K562 (cell line): ENCODE results near the gene CACNG5. TPM values are rescaled to one million over a fixed set of nuclear protein-coding genes. Genes with fewer than 3 reads are reported as not detected.

ENCODE experiments used
- ATAC-seq: fragments of 200-7000 bp; cut with Tn5 transposase; 3 replicates; pipeline ENCODE4 v1.9.1; 2020; ENCODE audit warnings: moderate library complexity
- BruUV-seq: library from RNA; stranded (reverse); fragments of 400-500 nt; replicated peaks from 2 replicates; lab custom pipeline; 2021; lab: Mats Ljungman, UMichigan
- CTCF ChIA-PET: fragments of 300-600 bp; formaldehyde crosslinking; extraction: SDS; loops from one replicate; lab custom pipeline; 2021; ENCODE audit warnings: low intra/inter-chr PET ratio; lab: Yijun Ruan, JAX
- POLR2A ChIA-PET: fragments of 300-600, 350-650 bp; sonication (Branson Sonifier 250); formaldehyde crosslinking; extraction: SDS; loops from one replicate; lab custom pipeline; 2021; ENCODE audit warnings: antibody characterized with exemption, inconsistent platforms; lab: Yijun Ruan, JAX
- DNase-seq, 4 experiments: peaks; one replicate each; pipeline versions ENCODE4 v3.0.0 to v3.0.0-alpha.2; 2011 to 2018; ENCODE audit warnings: low spot score in 3 of 4, mixed read lengths in 3 of 4; ENCODE audit errors: extremely low read depth in 1 of 4
- FAIRE-seq: peaks from 2 replicates; lab custom pipeline; 2011; peaks lifted over from hg19 to GRCh38; lab: Jason Lieb, UNC
- H2AFZ ChIP-seq: 2 replicates; pipeline ENCODE4 v1.6.0; 2011; ENCODE audit warnings: low read depth, low read length, control low read depth, inconsistent platforms
- H3K27ac ChIP-seq: fragments of 200-600 bp; 3 replicates; pipeline ENCODE4 v1.8.0; 2011; ENCODE audit warnings: low read depth, mild to moderate bottlenecking, control low read depth, inconsistent platforms, low read length, moderate library complexity, mixed read lengths; ENCODE audit errors: extremely low read depth
- H3K27me3 ChIP-seq, 2 experiments: fragments of 300-600 bp in 1 of 2; 2 replicates in 1 of 2; 3 replicates in 1 of 2; pipeline versions ENCODE4 v1.6.0 to v1.8.0; 2011; ENCODE audit warnings: inconsistent platforms in 2 of 2, low read length in 2 of 2, mild to moderate bottlenecking in 1 of 2, mixed read lengths in 1 of 2, moderate library complexity in 1 of 2; ENCODE audit not compliant: control insufficient read depth in 2 of 2, insufficient read depth in 2 of 2
- H3K36me3 ChIP-seq: fragments of 300-600 bp; 3 replicates; pipeline ENCODE4 v1.8.0; 2011; ENCODE audit warnings: mild to moderate bottlenecking, low read length, inconsistent platforms; ENCODE audit not compliant: control insufficient read depth, insufficient read depth
- H3K4me1 ChIP-seq, 2 experiments: fragments of 200-600 bp in 1 of 2; replicated peaks in 1 of 2; 2 replicates in 1 of 2; 3 replicates in 1 of 2; pipeline versions ENCODE4 v1.5.1 to v1.8.0; 2011; ENCODE audit warnings: inconsistent platforms in 2 of 2, low read length in 2 of 2, mild to moderate bottlenecking in 1 of 2, mixed read lengths in 1 of 2, moderate library complexity in 1 of 2; ENCODE audit not compliant: control insufficient read depth in 2 of 2, insufficient read depth in 2 of 2
- H3K4me2 ChIP-seq: 2 replicates; pipeline ENCODE4 v1.6.1; 2011; ENCODE audit warnings: low read length, control low read depth, inconsistent platforms, mixed read lengths; ENCODE audit not compliant: insufficient read depth
- H3K4me3 ChIP-seq: fragments of 200-600 bp; sonication (generic), shearing (Covaris generic); 2 replicates; pipeline ENCODE4 v1.5.1; 2016; ENCODE audit warnings: control low read depth, inconsistent platforms
- H3K79me2 ChIP-seq: fragments of 200-600 bp; 3 replicates; pipeline ENCODE4 v1.8.0; 2011; ENCODE audit warnings: low read length, inconsistent platforms; ENCODE audit not compliant: control insufficient read depth, insufficient read depth
- H3K9ac ChIP-seq, 2 experiments: 2 replicates each; pipeline versions ENCODE4 v1.6.0 to v1.6.1; 2011; ENCODE audit warnings: low read depth in 2 of 2, low read length in 2 of 2, control low read depth in 1 of 2, inconsistent platforms in 1 of 2, mild to moderate bottlenecking in 1 of 2, mixed read lengths in 1 of 2; ENCODE audit not compliant: insufficient read depth in 1 of 2
- H3K9me1 ChIP-seq: one replicate; pipeline ENCODE4 v1.6.0; 2011; ENCODE audit warnings: inconsistent platforms, mild to moderate bottlenecking, low read length, moderate library complexity; ENCODE audit not compliant: control insufficient read depth, insufficient read depth
- H3K9me3 ChIP-seq: replicated peaks from 2 replicates; pipeline ENCODE4 v1.5.1; 2011; ENCODE audit warnings: low read depth, low read length, inconsistent platforms; ENCODE audit not compliant: control insufficient read depth, insufficient read depth
- H4K20me1 ChIP-seq: replicated peaks from 2 replicates; pipeline ENCODE4 v1.6.1; 2011; ENCODE audit warnings: low read length, inconsistent platforms, mixed read lengths; ENCODE audit not compliant: control insufficient read depth, insufficient read depth
- CEBPB ChIP-seq: fragments of 450-650 bp; IDR thresholded peaks from 2 replicates; pipeline ENCODE4 v1.6.1; 2016; ENCODE audit warnings: missing genetic modification characterization, missing compliant biosample characterization
- HNRNPL ChIP-seq: fragments of 200-400 bp; formaldehyde crosslinking; IDR thresholded peaks from 2 replicates; pipeline ENCODE4 v1.6.1; 2017; ENCODE audit warnings: low read depth, mild to moderate bottlenecking, low read length
- KLF6 ChIP-seq: fragments of 250-450 bp; sonication (Bioruptor Pico); IDR thresholded peaks from 2 replicates; pipeline ENCODE4 v1.4.0; 2020; ENCODE audit warnings: mild to moderate bottlenecking, moderate library complexity, borderline replicate concordance
- NFIC ChIP-seq: fragments of 450-650 bp; IDR thresholded peaks from 2 replicates; pipeline ENCODE4 v1.6.1; 2017; ENCODE audit warnings: mild to moderate bottlenecking, inconsistent platforms
- NR2F6 ChIP-seq: fragments of 450-650 bp; formaldehyde crosslinking; IDR thresholded peaks from 2 replicates; pipeline ENCODE4 v1.4.0; 2020; ENCODE audit warnings: mild to moderate bottlenecking
- POLR2H ChIP-seq: IDR thresholded peaks from 2 replicates; pipeline ENCODE4 v1.6.1; 2016; ENCODE audit warnings: missing genetic modification characterization, low read depth, mild to moderate bottlenecking, control low read depth, missing compliant biosample characterization, moderate library complexity
- RBM17 ChIP-seq: fragments of 200-400 bp; formaldehyde crosslinking; IDR thresholded peaks from 2 replicates; pipeline ENCODE4 v1.6.1; 2017; ENCODE audit warnings: low read depth, mild to moderate bottlenecking, low read length, borderline replicate concordance
- TBP ChIP-seq: optimal IDR thresholded peaks from 2 replicates; pipeline ENCODE3; 2011; ENCODE audit warnings: low read depth, low read length, improper control_type of control experiment
- WGBS: fragments of 100-300 bp; shearing (Covaris generic); methylation state at CpG from one replicate; pipeline ENCODE4 v1.1.6; 2016; ENCODE audit warnings: low coverage, mixed read lengths; ENCODE audit not compliant: insufficient coverage; ENCODE audit errors: missing lambda C conversion rate; 5-methylcytosine and 5-hydroxymethylcytosine counted together
- in situ Hi-C: fragments of 300-500 bp; cut with MboI; formaldehyde crosslinking; loops from 4 replicates; pipeline ENCODE4 v1.15.0; 2018; ENCODE audit warnings: inconsistent platforms, mixed read lengths
- intact Hi-C: fragments of 100-400 bp; cut with micrococcal nuclease; formaldehyde crosslinking; loops from 2 replicates; pipeline ENCODE4 v1.14.2; 2022
- polyA plus RNA-seq, 8 experiments: library from polyadenylated mRNA; depleted of rRNA in 4 of 8; stranded (reverse) in 5 of 8; unstranded in 3 of 8; fragments of >200 nt; fragmentation: Nextera tagmentation in 2 of 8; fragmentation: Illumina TruSeq in 1 of 8; extraction: Ambion mirVana in 2 of 8; extraction: Trizol in 1 of 8; gene quantifications; 2 replicates each; pipeline versions ENCODE4 v1.2.1 to v1.2.3, GENCODE V29; 2011 to 2014; ENCODE audit warnings: inconsistent platforms in 1 of 8, missing spikeins in 1 of 8
- total RNA-seq, 7 experiments: library from RNA; depleted of rRNA in 6 of 7; stranded (reverse); fragments of >200 nt in 6 of 7; fragmentation: Illumina TruSeq in 2 of 7; extraction: Trizol in 2 of 7; gene quantifications; 2 replicates each; pipeline versions ENCODE4 v1.2.1 to v1.2.3, GENCODE V29; 2011 to 2021; ENCODE audit warnings: low replicate concordance in 1 of 7
- TF ChIP-seq, protein P1 (sequence below): fragments of 450-650 bp; IDR thresholded peaks from 2 replicates; pipeline ENCODE4 v1.6.1; 2017; ENCODE audit warnings: antibody characterized with exemption
- TF ChIP-seq, protein P2 (sequence below): fragments of 250-450 bp; sonication (Bioruptor Pico); IDR thresholded peaks from 2 replicates; pipeline ENCODE4 v1.8.0; 2022; ENCODE audit warnings: moderate library complexity, mild to moderate bottlenecking, inconsistent platforms

Gene CACNG5
- total and polyA plus RNA-seq, 9 of the 15 experiments (the other 6 are each of a cell fraction or from before 2014, with no cell fraction given) = not detected

DNA sequence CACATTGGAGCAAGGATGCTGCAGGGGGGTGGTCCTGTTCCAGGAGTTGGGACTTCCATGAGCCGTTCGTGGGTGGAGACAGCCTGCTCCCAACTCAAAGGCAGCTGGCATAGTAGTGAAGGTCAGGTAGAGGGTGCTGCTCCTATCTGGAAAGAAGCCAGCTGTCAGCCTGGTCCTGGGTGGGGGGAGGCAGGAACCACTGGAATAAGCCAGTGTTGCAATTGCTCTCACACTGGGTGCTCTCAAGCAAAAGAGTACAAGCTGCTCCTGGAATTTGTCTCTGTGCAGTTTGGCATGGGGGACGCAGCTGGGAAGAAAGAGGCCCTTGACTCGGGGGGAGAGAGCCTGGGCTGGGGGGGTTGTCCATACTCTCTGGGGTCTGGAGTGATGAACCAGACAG, 8.7 kb downstream of the CACNG5 start (continued):
- TF ChIP-seq CEBPB (tag) (no peak), TBP (no peak), KLF6 (CRISPR knock-in tag) (no peak), HNRNPL (no peak), POLR2H (tag) (no peak)
- TF ChIP-seq, protein P1, sequence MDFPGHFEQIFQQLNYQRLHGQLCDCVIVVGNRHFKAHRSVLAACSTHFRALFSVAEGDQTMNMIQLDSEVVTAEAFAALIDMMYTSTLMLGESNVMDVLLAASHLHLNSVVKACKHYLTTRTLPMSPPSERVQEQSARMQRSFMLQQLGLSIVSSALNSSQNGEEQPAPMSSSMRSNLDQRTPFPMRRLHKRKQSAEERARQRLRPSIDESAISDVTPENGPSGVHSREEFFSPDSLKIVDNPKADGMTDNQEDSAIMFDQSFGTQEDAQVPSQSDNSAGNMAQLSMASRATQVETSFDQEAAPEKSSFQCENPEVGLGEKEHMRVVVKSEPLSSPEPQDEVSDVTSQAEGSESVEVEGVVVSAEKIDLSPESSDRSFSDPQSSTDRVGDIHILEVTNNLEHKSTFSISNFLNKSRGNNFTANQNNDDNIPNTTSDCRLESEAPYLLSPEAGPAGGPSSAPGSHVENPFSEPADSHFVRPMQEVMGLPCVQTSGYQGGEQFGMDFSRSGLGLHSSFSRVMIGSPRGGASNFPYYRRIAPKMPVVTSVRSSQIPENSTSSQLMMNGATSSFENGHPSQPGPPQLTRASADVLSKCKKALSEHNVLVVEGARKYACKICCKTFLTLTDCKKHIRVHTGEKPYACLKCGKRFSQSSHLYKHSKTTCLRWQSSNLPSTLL = no peak

DNA sequence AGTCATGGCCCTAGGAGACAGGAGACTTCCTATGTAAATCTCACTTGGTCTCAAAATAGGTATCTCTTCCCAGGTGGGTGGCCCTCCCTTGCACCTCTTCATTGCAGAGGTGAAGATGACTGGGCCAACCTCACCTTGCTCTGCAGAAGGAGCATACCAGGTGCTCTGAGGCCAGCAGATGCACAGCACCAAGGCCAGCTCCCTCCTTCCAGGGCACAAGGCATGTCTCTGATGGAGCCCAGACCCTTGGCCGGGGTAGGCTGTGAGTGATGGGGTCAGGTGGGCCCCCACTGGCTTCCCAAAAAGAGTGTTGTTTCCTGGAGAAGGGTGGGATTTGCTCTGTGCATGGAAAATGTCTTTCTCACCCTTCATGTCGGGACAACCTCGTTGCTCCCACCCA, 12.8 kb downstream of the CACNG5 start:
- H3K79me2 ChIP-seq = no peaks in the 10 kb centered on the region
- CTCF ChIA-PET = no interaction called here
- TF ChIP-seq RBM17 = no peak
- no peak for TF ChIP-seq NR2F6 (CRISPR knock-in tag)
- TF ChIP-seq, protein P2, sequence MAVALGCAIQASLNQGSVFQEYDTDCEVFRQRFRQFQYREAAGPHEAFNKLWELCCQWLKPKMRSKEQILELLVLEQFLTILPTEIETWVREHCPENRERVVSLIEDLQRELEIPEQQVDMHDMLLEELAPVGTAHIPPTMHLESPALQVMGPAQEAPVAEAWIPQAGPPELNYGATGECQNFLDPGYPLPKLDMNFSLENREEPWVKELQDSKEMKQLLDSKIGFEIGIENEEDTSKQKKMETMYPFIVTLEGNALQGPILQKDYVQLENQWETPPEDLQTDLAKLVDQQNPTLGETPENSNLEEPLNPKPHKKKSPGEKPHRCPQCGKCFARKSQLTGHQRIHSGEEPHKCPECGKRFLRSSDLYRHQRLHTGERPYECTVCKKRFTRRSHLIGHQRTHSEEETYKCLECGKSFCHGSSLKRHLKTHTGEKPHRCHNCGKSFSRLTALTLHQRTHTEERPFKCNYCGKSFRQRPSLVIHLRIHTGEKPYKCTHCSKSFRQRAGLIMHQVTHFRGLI (CRISPR knock-in tag) = no peak
- no peak for TF ChIP-seq NFIC
- DNase-seq = no peak
- no peak overlapping the region for H2AFZ ChIP-seq
- peaks cover 0 to 3% of the 10 kb centered on the region in 2 experiments; a peak in 2 of 5 replicates for H3K27me3 ChIP-seq
- H3K9me1 ChIP-seq = no peaks in the 10 kb centered on the region
- H4K20me1 ChIP-seq = no peaks in the 10 kb centered on the region
- H3K27ac ChIP-seq = no peak overlapping the region
- no peak for ATAC-seq
- no peak overlapping the region for H3K4me2 ChIP-seq
- WGBS = 0% methylated on average over 3 of the region's 3 CpGs
- BruUV-seq = no TSS peak
- no peak overlapping the region for H3K4me3 ChIP-seq
- no peak overlapping the region for H3K9ac ChIP-seq
- no peaks in the 10 kb centered on the region for H3K4me1 ChIP-seq
- no peak for FAIRE-seq
- POLR2A ChIA-PET = no interaction called here
- no peaks in the 10 kb centered on the region for H3K9me3 ChIP-seq
- intact Hi-C loops = no loop called here
- no peaks in the 10 kb centered on the region for H3K36me3 ChIP-seq
- in situ Hi-C loops = no loop called here
